NCI-H1092 (cell line): ENCODE measurements around the gene DIP2C.
"Not testable (repeated sequence)": the region's sequence is repeated elsewhere in the genome, so short reads cannot be mapped to it uniquely, and the experiment has no call there.

Source experiments
- DNase-seq: peaks from one replicate; lab custom pipeline; 2025; lab: John Stamatoyannopoulos, UW

The DIP2C gene

GRCh38 chr10:532331-532730 lies 157.1 kb downstream of the DIP2C start:
- not testable (repeated sequence) for DNase-seq

GRCh38 chr10:531541-531940 lies 157.9 kb downstream of the DIP2C start:
- no peak for DNase-seq

GRCh38 chr10:530717-531116 lies 158.8 kb downstream of the DIP2C start:
- DNase-seq, result no peak

GRCh38 chr10:529468-530230 lies 159.8 kb downstream of the DIP2C start:
- no peak for DNase-seq

GRCh38 chr10:528173-529165 lies 161.0 kb downstream of the DIP2C start:
- DNase-seq, result no peak

- no peak for DNase-seq
These were observed 162.1 kb downstream of the DIP2C start for GRCh38 chr10:527416-527815.

GRCh38 chr10:526651-527312 lies 162.7 kb downstream of the DIP2C start:
- no peak for DNase-seq

- no peak for DNase-seq
These were observed 163.7 kb downstream of the DIP2C start for GRCh38 chr10:525565-526315.

- DNase-seq, result no peak
These were observed 165.5 kb downstream of the DIP2C start for GRCh38 chr10:523925-524324.

GRCh38 chr10:522350-522749 lies 167.1 kb downstream of the DIP2C start:
- DNase-seq, result no peak

GRCh38 chr10:521261-522250 lies 167.9 kb downstream of the DIP2C start:
- no peak for DNase-seq

- DNase-seq, result no peak
These were observed 169.1 kb downstream of the DIP2C start for GRCh38 chr10:520402-520787.

GRCh38 chr10:519716-520401 lies 169.6 kb downstream of the DIP2C start:
- DNase-seq, result no peak

- no peak for DNase-seq
These were observed 170.3 kb downstream of the DIP2C start for GRCh38 chr10:519055-519715.

- no peak for DNase-seq
These were observed 171.5 kb downstream of the DIP2C start for GRCh38 chr10:517872-518475.

- DNase-seq, result no peak
These were observed 172.1 kb downstream of the DIP2C start for GRCh38 chr10:517241-517830.

GRCh38 chr10:516764-517163 lies 172.7 kb downstream of the DIP2C start:
- DNase-seq, result no peak

GRCh38 chr10:515674-516073 lies 173.8 kb downstream of the DIP2C start:
- no peak for DNase-seq
